HG03139 (cell line): ENCODE data around the gene TTLL11.

Source experiments
- ATAC-seq: cut with Tn5 transposase; IDR thresholded peaks from one replicate; pipeline ENCODE4 v1.9.1; 2021; ENCODE audit not compliant: unreplicated experiment

TTLL11 gene

GRCh38 chr9:122110100-122110833 lies 17.2 kb upstream of the TTLL11 start:
- no peak for ATAC-seq

- ATAC-seq, result no peak
Measured at GRCh38 chr9:122109035-122109813, 16.1 kb upstream of the TTLL11 start.

GRCh38 chr9:122107291-122107805 lies 14.2 kb upstream of the TTLL11 start:
- ATAC-seq, result no peak

GRCh38 chr9:122106576-122106975 lies 13.5 kb upstream of the TTLL11 start:
- ATAC-seq, result no peak

GRCh38 chr9:122103985-122104384 lies 10.9 kb upstream of the TTLL11 start:
- ATAC-seq, result no peak

GRCh38 chr9:122102156-122102555 lies 9.0 kb upstream of the TTLL11 start:
- no peak for ATAC-seq

- no peak for ATAC-seq
Measured at GRCh38 chr9:122100756-122101155, 7.6 kb upstream of the TTLL11 start.

- ATAC-seq, result peak; percentile 73
Measured at GRCh38 chr9:122099271-122099869, 6.3 kb upstream of the TTLL11 start.

GRCh38 chr9:122097679-122098315 lies 4.7 kb upstream of the TTLL11 start:
- ATAC-seq, result no peak

- ATAC-seq, result no peak
Measured at GRCh38 chr9:122096620-122097415, 3.7 kb upstream of the TTLL11 start.

GRCh38 chr9:122095010-122095767 lies 2.1 kb upstream of the TTLL11 start:
- ATAC-seq, result no peak

GRCh38 chr9:122091682-122092592 lies 1.2 kb downstream of the TTLL11 start:
- ATAC-seq, result no peak

- ATAC-seq, result no peak
Measured at GRCh38 chr9:122090981-122091380, 2.1 kb downstream of the TTLL11 start.

GRCh38 chr9:122090287-122090883 lies 2.7 kb downstream of the TTLL11 start:
- ATAC-seq, result no peak

- no peak for ATAC-seq
Measured at GRCh38 chr9:122088880-122089706, 4.0 kb downstream of the TTLL11 start.

- ATAC-seq, result no peak
Measured at GRCh38 chr9:122087406-122088200, 5.5 kb downstream of the TTLL11 start.

- no peak for ATAC-seq
Measured at GRCh38 chr9:122086873-122087272, 6.2 kb downstream of the TTLL11 start.
